GM03348 (cell line): ENCODE data around the gene THSD4.

ENCODE experiments used
- DNase-seq: peaks from one replicate; pipeline ENCODE4 v3.0.0; 2012; ENCODE audit warnings: low spot score

Gene THSD4

DNA sequence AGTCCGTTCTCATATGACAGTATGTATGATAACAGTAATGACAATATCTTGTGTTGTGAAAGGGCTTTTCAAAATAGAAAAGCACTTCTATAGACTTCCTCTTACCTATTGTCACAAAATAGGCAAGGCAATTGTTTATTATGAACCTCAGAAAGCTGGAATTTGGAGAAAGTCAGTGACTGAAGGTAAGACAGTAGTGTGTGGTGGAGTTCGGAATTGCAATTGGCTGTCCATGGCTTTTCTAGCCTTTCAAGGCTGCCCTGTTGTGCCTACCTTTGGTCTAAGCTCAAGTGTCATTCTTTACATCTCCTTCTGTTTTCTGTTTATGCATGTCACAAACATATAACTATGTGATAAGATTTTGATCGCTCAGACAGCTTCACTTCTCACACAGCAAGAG, 475.8 kb downstream of the THSD4 start:
- DNase-seq = no peak

DNA sequence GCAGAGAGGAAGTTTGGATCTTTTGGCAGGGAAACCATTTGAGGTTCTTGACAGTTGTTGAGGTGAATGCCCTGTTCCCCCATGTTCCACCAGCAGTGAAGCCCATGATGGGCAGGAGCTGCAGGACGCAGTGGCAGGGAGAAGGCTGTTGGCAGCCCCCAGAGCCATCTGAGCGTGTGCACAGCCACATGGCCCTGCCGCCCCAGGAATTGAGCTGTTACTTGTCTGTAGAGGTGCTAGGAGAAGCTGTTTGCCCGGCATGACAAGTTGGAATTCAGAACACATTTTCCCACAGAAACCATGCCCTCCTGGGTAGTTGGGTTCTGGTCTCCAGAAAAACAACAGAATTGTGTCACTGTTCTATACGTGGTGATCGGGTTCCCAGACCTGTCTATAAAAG, 476.9 kb downstream of the THSD4 start:
- DNase-seq = no peak

DNA sequence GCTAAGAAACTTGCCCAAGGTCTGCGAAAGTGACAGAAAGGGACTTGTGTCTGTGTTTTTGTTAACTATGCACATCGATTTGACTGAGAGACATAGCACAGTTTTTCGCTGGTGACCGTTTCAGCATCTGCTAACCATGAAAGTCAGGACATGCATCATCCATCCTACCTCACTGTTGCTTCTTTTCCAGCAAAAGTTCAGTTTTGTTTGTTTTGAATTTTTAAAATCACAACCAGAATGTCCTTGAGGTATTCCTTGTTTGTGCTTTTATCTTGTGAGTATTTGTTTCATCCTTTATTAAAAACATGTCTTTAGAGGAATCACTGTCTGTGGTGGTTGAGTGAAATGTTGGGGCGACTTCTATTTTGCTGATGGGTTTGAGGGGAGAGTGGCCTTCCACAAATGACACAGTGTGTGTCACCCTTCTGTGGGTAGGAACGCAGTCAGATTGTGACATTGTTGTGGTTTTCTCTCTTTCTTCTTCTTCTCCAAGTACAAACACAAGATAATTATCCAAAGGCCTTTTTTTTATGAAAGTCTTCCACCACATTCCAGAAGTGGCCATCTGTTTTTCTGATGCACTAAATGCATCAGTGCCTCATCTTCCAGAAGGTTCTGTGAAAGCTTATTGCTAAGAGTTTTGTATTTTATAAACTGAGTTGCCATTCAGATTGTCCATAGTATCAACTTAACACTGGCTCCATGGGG, 480.7 kb downstream of the THSD4 start:
- DNase-seq = peak; percentile 32

DNA sequence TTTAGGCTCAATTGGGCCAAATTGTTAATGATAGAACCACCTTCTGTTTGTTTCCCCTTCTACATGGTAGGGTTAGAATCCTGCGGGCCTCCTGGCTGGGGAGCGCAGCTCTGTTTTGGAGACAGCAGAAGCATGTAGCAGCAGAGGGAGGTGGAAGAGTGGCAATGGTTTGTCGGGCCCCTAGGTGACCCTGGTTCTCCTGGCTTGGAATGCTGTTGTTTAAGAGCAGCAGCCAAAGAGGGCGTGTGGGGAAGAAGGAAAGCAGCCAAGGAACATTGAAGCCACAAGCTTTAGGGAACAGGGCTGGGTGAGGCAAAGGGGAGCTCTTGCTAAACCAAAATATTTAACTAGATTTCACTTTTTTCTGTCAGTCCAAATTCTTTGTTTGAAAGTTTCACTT, 481.4 kb downstream of the THSD4 start:
- DNase-seq = peak; percentile 67

DNA sequence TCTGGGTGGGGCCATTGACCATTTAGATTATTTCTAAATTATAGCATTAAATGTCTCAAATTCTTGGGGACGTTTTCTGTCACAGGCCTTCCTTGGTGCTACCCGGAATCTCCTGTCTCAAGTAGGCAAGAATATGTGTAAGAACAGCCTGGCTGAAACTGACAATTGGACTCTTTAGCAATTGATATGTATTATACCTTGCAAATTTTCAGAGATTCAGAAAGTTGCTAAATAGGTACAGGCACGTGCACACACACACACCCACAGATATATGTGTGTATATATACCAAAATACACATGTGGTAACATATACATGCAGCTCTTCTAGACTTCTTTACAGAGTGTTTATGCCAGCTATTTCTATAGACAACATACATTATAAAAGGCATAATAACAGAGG, 481.9 kb downstream of the THSD4 start:
- no peak for DNase-seq

DNA sequence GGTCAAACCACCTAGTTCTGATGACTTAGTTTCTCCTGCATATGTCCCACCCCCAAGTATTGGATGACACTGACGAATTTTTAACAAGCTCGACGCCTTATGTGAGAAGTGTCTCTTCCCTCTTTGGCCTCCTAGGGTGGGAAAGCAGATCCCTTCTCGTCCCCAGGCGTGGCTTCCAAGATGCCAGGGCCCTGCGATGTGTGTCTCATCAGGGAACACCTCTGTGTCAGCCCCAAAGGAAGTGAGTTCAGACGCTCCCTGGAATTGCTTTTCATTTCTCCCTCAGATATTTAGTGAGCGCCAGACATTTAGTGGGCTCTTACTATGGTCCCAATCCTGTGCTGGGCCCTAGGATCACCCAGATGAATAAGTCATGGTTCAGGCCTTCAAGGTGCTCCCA, 482.4 kb downstream of the THSD4 start:
- no peak for DNase-seq

DNA sequence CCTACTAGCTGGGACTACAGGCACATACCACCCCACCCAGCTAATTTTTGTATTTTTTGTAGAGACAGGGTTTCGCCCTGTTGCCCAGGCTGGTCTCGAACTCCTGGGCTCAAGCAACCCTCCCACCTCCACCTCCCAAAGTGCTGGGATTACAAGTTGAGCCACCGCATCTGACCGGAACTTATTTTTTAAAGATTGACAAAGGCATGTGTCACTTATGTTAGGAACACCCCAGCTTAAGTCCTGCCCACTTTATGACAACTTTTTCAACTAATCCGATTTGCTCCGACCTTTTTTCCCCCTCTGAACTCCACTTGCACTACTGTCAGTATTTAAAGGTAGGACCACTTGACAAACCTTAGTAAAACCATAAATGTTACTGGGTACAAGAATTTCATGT, 483.5 kb downstream of the THSD4 start:
- DNase-seq = no peak

DNA sequence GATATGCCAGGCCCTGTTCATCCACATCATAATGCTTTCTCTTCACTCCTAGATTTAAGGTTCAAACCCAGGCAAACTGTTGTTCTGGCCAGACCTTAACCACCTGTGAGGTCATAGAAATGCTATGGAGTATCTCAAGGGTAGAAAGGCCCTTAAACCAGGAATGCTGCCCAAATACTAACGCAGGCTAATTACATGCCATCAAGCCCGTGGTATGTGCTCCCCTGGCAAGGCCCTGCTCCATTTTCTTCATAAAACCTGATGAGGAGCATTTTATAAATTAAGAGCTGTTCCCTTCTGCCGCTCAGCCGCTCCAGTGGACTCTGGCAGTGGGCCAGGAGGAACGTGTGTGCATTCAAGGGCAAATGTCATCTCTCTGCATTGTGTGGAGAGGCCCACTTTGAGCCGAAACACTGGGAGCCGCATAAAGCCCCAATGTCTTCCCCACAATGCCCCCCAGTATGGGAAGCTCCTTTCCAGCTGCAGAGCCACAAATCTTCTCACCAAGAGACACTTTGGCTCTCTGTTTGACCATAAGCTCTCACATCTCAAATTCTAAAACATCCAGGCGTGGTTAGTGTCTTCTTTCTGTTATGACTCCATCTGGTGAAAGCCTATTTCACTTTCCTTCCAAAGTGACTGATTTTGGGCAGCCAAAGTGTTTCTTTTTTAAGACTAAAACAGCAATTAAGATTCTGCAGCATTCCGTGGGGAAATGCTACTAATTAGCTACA, 484.3 kb downstream of the THSD4 start:
- peak; percentile 38 for DNase-seq

DNA sequence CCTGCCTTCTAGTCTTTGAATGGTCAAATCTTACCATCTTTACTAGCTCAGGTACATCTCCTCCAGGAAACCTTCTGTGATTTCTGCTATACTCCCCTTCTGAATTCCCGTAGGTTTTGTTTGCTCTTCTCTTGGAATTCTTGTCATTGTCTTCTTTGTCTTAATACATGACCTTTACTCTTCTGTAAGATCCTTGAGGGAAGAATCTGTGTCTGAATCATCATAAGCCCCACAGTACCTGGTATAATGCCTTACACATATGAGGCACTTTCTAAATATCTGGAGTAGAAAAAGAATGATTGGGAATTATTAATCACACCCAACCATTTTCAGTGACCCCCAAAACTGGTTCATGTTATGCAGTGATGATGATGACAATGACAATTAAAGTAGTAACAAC, 485.0 kb downstream of the THSD4 start:
- DNase-seq = no peak

DNA sequence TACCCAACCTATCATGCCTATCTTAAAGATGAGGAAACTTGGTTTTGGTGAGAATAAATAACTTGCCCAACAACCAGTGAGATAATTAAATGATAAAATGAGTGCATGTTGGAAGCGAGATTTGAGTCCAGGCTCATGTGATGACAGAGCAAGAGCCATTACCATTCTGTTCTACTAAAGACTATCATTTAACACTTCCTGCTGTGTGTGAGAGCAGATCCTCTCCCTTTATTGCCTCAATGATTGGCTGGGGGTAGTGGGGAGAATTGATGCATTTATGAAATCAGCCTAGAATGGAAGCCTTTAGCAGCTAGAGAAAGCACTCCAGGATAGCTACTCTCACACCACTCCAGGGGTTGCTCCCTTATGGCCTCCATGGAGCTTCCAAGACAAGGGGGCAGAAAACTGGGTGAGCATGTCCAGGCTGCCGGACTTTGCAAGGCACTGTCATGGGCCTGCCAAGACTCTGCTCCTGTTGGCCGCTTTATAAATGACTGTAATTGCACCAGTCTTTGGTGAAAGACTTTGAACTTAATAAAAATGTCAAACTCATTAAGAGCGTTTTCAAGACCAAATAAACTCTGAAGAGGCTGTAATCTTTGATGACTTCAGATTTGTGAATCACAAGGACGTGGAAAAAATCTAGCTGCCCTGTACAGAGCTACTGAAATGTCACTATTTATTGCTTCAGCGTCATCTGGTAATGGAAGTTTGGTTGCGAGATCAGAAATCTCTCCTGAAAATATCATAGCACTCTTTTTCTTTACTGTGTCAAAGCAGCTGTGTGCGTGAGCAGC, 486.0 kb downstream of the THSD4 start:
- no peak for DNase-seq

DNA sequence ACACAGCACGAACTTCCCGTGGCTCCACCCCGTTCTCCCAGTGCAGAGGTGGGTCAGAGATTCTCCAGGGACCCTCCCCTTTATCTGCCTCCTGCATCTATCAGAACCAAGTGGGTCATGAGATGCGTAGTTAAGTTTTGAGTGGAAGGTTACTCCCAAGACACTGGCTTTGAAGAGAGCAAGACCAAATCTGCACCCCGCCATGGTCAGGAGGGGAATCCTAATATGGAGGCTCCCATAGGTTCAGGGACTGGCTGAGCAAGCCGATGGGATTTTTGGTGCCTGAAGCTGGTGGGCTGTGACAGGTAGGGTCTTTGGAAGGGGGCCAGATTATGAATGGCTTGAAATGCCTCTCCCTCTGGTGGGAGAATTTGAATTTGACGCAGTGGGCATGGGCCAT, 488.1 kb downstream of the THSD4 start:
- DNase-seq = no peak

DNA sequence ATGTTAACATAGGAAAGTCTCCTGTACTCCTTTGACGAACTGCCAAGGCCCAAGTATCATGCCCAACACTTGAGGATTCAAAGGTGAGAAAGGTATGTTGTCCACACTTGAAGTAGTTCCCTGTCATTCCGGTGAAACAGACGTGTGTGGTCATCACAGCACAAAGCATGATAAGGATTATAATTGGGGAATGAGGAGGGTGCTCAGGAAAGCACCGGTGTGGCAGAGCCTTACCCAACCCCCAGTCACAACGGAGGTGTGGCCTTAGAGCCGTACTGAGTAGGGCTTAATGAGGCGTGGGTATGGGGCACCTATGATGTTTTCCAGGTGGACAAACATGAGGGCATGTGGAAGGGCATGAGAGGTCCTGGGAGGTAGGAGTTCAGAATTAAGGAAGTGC, 492.1 kb downstream of the THSD4 start:
- DNase-seq = no peak

DNA sequence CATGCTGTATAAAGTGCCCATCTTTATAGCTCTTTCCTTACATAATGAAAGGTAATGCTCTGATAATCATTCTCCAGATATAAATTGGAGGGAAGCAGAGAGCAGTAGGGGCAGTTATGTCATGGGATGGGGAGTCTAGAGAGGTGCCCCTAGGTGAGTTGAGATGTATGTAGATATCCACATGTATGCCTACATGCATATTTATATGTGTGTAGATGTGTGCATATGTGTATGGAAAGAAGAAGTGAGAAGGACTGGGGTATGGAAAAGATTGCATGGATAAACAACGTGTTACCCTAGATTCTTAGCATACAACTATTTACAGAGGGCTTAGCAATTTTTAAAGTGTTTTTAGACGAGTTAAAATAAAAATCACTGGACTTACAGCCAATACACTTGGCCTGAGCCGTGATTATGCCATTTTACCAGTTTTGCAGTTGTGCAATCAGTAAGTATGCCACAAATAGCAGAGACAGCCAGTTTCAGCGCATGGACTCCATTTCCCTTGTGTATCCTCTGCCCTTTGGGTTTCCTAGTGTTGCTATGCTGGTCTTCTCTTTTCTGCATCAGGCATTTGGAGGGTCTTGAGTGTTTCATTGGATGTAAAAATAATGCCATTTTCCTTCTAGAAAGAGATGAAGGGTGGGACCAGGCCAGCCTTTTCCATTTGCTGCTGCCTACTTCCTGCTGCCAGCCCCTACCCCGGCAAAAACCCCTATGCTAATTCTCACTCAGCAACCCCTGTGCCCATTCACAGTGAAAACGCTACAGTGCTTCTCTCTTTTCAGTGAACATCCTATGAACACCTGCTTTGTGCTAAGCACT, 495.7 kb downstream of the THSD4 start:
- DNase-seq = no peak

DNA sequence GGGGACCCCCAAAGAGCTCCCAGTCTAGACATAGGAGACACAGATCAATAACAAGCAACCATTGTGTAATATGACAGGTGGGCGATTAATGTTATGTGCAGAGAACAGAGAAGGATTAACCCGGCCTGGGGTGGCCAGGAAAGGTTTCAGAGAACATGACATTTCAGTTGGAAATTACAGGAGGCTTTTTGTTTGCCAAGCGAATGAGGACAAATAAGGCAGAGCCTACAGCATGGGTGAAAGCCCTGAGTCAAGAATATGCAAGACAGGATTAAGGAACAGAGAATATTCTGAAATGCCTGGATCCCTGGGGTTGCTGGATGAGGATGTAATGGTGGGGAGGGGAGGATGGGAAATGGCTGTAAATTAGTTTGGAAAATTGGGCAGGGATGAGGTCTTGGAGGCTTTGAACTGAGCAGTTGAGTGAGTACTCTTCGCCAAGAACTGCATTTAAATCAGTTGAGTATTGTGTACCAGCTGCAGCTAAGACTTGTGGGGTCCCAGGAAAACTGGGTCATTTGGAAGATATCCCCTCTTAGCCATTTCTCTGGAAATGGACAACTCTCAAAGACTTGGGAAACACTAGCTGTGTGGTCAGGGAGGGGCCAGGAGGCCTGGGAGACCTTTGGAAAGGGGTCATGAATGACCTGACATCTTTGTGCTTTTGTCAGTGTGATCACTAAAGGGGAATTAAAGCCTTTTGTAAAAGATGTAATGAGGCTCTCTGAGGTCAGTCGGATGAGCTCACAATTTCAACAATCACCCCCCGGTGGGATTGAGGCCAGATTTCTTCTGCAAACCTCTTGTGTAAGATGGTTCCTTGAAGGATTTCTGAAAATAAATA, 496.5 kb downstream of the THSD4 start:
- DNase-seq = no peak

DNA sequence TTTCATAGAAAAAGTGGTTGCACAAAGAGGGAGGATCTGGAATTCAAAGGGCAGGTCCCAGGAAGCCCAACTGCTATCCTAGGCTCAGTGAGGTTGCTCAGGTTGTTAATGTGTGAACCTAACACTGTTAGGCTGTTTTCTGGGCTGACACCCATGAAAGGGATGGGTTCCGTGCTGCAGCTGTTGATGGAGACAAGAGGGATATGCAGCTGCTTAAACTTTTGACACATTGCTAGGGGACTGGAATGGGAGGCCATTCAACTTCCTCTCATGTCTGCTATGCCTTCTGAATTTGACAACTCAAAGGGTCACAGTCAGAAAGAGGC, 497.1 kb downstream of the THSD4 start:
- no peak for DNase-seq

DNA sequence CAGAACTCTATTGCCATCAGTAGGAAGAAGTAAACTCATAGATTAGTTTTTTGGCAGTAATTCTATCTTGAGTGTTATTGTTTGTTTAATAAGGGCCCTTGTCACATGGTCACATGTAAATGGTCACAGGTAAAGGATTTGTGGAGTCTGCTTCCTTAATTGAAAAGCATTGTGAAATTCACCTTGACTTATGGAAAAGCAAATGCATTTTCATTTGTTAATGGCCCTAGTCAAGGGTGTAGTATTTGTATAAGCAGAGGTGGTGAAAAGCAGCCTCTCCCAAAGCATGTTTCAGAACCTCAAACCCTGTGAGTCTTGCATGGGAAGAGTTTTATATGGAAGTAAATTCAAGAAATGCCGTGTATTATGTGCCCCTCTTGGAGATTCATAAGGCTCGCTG, 497.6 kb downstream of the THSD4 start:
- no peak for DNase-seq

DNA sequence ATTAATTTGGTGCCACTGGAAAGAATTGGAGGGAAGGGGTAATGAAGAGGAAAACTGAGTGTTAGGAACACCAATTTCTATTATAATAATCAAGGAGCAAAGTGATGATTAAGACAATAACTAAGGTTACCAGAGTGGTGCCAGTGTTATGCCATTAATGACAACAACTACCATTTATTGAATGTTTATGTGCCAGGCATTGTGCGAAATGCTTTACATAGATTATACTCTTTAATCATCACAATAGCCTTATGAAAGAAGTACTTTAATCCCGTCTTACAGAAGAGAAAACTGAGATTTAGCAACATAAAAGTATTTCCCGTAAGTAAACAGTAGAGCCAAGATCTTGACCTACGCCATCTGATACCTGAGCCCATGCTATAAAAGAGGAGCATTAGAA, 507.8 kb downstream of the THSD4 start:
- DNase-seq = no peak

DNA sequence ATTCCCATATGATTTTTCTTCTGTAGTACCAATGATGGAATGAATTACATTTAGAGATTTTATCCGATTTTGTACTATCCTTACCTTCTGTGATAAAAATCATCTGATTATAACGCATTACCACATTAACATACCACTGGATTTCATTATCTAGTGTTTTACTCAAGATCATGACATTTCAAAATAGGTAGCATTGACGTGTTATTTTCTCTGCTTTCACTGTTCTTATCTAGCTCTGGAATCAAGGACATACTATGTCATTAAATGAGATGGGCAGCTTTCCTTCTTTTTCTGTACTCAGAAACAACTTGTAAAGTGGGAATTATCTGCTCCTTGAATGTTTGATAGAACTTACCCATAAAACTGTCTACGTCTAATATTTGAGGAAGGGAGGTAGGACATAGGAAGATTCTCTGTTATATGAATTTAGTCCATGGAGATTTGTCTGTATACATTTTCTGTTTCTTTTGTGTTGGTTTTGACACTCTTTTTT, 511.4 kb downstream of the THSD4 start:
- DNase-seq = no peak

DNA sequence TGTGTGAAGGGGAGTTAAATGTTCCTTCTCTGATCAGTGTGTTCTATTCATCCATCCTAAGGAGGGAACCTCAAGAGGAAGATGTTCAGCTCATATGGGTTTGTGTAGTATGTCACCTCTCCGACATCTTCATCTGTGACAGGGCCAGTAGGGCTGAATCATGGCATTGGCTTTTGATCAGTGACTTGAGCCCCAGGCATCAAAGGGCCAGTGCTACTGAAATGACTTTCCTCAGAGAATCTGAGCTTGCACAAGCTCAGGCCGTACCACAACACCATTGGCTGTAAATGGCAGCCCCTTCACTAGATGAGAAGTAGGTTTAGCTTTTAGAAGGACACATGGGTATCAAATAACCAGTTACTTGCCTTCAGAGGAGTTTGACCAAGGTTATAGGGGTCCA, 511.9 kb downstream of the THSD4 start:
- DNase-seq = no peak

DNA sequence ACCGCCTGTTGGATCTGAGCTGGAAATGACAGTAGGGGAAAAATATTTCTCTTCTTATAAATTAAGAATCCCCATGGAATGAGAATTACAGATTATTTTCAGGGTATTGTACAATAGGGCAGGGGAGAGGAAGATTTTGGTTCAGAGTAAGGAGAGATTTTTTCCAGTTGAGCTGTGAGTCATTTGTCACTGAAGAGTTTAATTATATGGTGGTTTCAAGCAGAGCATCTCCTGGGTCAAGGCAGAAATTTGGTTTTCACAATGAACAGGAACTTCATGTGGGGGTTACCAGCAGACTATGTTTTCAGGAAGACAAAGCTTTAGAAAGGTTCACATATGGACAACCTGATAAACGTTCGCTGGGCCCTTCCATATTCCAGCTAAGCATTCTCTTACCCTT, 512.3 kb downstream of the THSD4 start:
- DNase-seq = peak; percentile 21
